Measurements from ENCODE around the gene CCNY. TPM values are rescaled to one million over a fixed set of nuclear protein-coding genes. Genes with fewer than 3 reads are reported as not detected.

The CCNY gene
- total and polyA plus RNA-seq, 2 experiments from 2014 or later: 38.9 to 79.9 TPM

GRCh38 chr10:35422228-35422627 is 85.9 kb downstream of the CCNY start:
- DNase-seq (ENCODE audit: low read depth in 1 of 2, low spot score in 1 of 2): peak in 1 of 2 donors; percentile 69
- H3K27ac ChIP-seq: no peak overlapping the region
- no peaks in the 10 kb centered on the region for H3K27me3 ChIP-seq
- H3K4me3 ChIP-seq: no peak overlapping the region
- H3K4me1 ChIP-seq (ENCODE audit: low read depth): peaks cover 51% of the 10 kb centered on the region
- H3K9me3 ChIP-seq (ENCODE audit: low read depth): no peaks in the 10 kb centered on the region
- no peaks in the 10 kb centered on the region for H3K36me3 ChIP-seq
- TF ChIP-seq CTCF (IDR thresholded peaks at IDR 0.05; ENCODE audit: low read depth, low read length): no peak

DNA sequence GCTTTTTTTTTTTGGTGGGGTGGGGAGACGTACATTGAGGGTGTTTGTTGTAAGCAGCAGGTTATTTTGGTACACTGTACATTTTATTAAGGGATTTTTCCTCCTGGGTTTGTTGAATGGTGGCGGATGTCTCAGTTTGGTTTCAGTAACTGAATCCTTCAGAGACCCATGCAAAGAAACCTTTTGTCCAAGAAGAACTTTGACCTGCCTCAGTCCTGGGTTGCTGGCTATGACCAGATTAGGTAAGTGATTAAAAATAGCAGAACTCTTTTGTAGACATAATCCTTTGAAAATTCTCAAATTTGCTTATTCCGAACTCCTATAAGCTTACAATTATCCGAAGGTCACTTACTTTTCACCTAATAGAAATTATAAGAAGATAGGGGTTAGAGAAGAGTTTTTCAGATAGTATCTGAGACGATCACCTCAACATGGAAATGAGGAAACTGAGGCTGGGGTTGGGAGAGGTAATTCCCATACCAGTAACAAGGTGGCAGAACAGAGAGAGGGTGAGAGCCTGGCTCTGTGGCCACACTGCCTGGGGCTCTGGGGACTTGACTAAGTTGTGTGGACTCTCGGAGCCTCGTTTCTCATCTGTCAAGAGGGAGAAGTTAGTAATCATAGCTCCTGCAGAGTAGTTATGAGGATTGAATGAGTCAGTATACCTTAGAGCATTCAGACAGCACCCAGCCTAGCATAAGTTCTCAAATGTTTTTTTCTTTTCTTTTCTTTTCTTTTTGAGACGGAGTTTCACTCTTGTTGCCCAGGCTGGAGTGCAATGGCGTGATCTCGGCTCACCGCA is 87.4 kb downstream of the CCNY start:
- Histone ChIP-seq H3K27me3 (no peaks in the 10 kb centered on the region), H3K36me3 (no peaks in the 10 kb centered on the region), H3K4me1 (ENCODE audit: low read depth) (peaks cover 47% of the 10 kb centered on the region), H3K4me3 (no peak overlapping the region), H3K27ac (no peak overlapping the region), H3K9me3 (ENCODE audit: low read depth) (no peaks in the 10 kb centered on the region)
- no peak for TF ChIP-seq CTCF (IDR thresholded peaks at IDR 0.05; ENCODE audit: low read depth, low read length)
- no peak for DNase-seq (ENCODE audit: low read depth in 1 of 2, low spot score in 1 of 2)

DNA sequence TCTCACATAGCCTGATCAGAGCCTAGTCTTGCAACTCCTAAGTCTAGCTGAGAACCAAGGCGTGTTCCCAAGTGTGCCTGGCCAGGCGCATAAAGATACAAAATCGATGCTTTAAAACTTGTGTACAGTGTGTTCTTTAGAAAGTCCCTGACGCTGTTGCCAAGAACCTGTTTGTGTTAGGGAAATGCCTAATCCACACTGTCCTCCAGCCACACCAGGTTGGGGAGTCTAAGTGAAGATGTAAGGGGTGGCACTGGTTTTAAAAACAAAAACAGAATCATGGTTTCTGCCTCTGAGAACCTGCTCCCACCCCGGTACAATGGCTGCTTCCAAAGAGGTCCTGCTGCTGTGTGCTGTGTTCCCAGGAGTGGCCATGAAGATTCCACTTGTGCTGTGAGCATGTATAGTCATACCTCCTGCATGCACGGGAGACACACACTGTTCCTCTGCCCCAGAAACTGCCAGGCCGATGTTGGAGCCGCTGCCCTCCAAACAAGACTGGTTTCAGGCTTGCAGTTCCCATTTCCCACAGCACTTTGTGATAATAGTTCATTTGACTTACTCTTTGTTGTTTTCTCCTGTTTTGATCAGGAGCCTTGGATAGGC is 88.5 kb downstream of the CCNY start:
- Histone ChIP-seq H3K27ac (no peak overlapping the region), H3K27me3 (no peaks in the 10 kb centered on the region)

DNA sequence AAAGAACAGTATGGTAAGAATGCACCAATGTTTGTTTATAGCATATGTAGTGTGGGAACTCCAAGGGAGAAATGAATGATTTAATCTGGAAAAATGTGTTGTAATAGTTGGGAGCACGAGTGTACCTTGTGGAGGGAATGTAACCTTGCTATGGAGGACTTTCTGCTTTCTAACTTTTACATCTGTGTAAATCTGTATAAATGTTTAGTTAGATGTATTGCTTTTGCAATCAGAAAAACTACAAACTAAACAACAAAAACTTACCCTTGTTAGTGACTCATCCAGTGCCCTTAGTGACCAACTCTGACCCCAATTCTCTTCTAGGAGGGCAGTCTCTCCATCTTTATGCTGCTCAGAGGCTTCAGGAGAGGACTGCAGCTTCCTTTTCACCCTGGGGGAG is 89.3 kb downstream of the CCNY start:
- H3K4me1 ChIP-seq (ENCODE audit: low read depth): peaks cover 39% of the 10 kb centered on the region
- H3K4me3 ChIP-seq: no peak overlapping the region
- H3K27ac ChIP-seq: no peak overlapping the region
- H3K36me3 ChIP-seq: no peaks in the 10 kb centered on the region
- no peaks in the 10 kb centered on the region for H3K27me3 ChIP-seq
- TF ChIP-seq CTCF (IDR thresholded peaks at IDR 0.05; ENCODE audit: low read depth, low read length): peak; percentile 4
- H3K9me3 ChIP-seq (ENCODE audit: low read depth): no peaks in the 10 kb centered on the region
- peak in 1 of 2 donors; percentile 27 for DNase-seq (ENCODE audit: low read depth in 1 of 2, low spot score in 1 of 2)

More for the DNA sequence above, 88.5 kb downstream of the CCNY start:
- no peak for DNase-seq (ENCODE audit: low read depth in 1 of 2, low spot score in 1 of 2)
- Histone ChIP-seq H3K4me3 (no peak overlapping the region), H3K9me3 (ENCODE audit: low read depth) (no peaks in the 10 kb centered on the region), H3K36me3 (no peaks in the 10 kb centered on the region), H3K4me1 (ENCODE audit: low read depth) (peaks cover 47% of the 10 kb centered on the region)
- TF ChIP-seq CTCF (IDR thresholded peaks at IDR 0.05; ENCODE audit: low read depth, low read length): no peak

GRCh38 chr10:35426657-35427056 is 90.3 kb downstream of the CCNY start:
- Histone ChIP-seq H3K27ac (no peak overlapping the region), H3K4me1 (ENCODE audit: low read depth) (peaks cover 29% of the 10 kb centered on the region), H3K9me3 (ENCODE audit: low read depth) (no peaks in the 10 kb centered on the region), H3K36me3 (no peaks in the 10 kb centered on the region), H3K27me3 (no peaks in the 10 kb centered on the region), H3K4me3 (no peak overlapping the region)
- DNase-seq (ENCODE audit: low read depth in 1 of 2, low spot score in 1 of 2): no peak
- TF ChIP-seq CTCF (IDR thresholded peaks at IDR 0.05; ENCODE audit: low read depth, low read length): no peak

All from cardiac muscle cell (in vitro differentiated cells and primary cell).